Spinal cord (tissue), 10 donors: ENCODE data around the gene HCAR1. TPM values are rescaled to one million over a fixed set of nuclear protein-coding genes. Genes with fewer than 3 reads are reported as not detected.
"Not testable (repeated sequence)": the region's sequence is repeated elsewhere in the genome, so short reads cannot be mapped to it uniquely, and the experiment has no call there.

ENCODE experiments used
- DNase-seq, 6 donors: peaks; one replicate each; pipeline versions ENCODE4 v3.0.0 to v3.0.0-alpha.2; 2013 to 2015; ENCODE audit warnings: low spot score in 6 of 6, low read depth in 4 of 6
- H3K27ac ChIP-seq: one replicate; pipeline ENCODE4 v1.5.1; 2013; ENCODE audit warnings: low read depth, low read length, control low read depth
- H3K27me3 ChIP-seq: one replicate; pipeline ENCODE4 v1.6.1; 2013; ENCODE audit warnings: low read length; ENCODE audit not compliant: control insufficient read depth, insufficient read depth
- H3K36me3 ChIP-seq: one replicate; pipeline ENCODE4 v1.6.1; 2013; ENCODE audit warnings: low read length; ENCODE audit not compliant: control insufficient read depth, insufficient read depth
- H3K4me1 ChIP-seq: one replicate; pipeline ENCODE4 v1.6.1; 2013; ENCODE audit warnings: low read length; ENCODE audit not compliant: control insufficient read depth, insufficient read depth
- H3K4me3 ChIP-seq: one replicate; pipeline ENCODE4 v1.5.1; 2013; ENCODE audit warnings: low read depth, low read length, control low read depth
- H3K9me3 ChIP-seq: one replicate; pipeline ENCODE4 v1.6.1; 2013; ENCODE audit warnings: low read length; ENCODE audit not compliant: control insufficient read depth, insufficient read depth
- WGBS: methylation state at CpG from one replicate; pipeline ENCODE4 v1.1.5; 2013; ENCODE audit warnings: missing lambda C conversion rate; ENCODE audit not compliant: insufficient coverage; 5-methylcytosine and 5-hydroxymethylcytosine counted together
- polyA plus RNA-seq, 2 donors: library from polyadenylated mRNA; unstranded; fragments of 120-200 nt; gene quantifications; one replicate each; pipeline ENCODE4 v1.2.1, GENCODE V29; 2013; ENCODE audit not compliant: insufficient read length in 2 of 2
- total RNA-seq, 2 donors: library from RNA; depleted of rRNA in 1 of 2; stranded (reverse); fragments of 120-200 nt in 1 of 2; fragments of >200 nt in 1 of 2; gene quantifications; one replicate each; pipeline versions ENCODE4 v1.2.3 to v1.2.4, GENCODE V29; 2013 to 2014
- donor health status: healthy.

HCAR1 gene
- total and polyA plus RNA-seq, 4 donors: 0.84 to 8.0 (median 1.9) TPM

- 87% methylated on average over 6 of the region's 12 CpGs for WGBS
- Histone ChIP-seq H3K27me3 (no peaks in the 10 kb centered on the region), H3K4me1 (peaks cover 4% of the 10 kb centered on the region), H3K4me3 (no peak overlapping the region), H3K27ac (no peak overlapping the region), H3K9me3 (no peaks in the 10 kb centered on the region), H3K36me3 (no peaks in the 10 kb centered on the region)
- DNase-seq: no peak
These were observed 5.9 kb downstream of the HCAR1 start for GRCh38 chr12:122724641-122725243.

GRCh38 chr12:122722387-122722786 lies 8.3 kb downstream of the HCAR1 start:
- Histone ChIP-seq H3K27ac (no peak overlapping the region), H3K4me1 (no peaks in the 10 kb centered on the region), H3K9me3 (no peaks in the 10 kb centered on the region), H3K4me3 (no peak overlapping the region), H3K27me3 (no peaks in the 10 kb centered on the region), H3K36me3 (no peaks in the 10 kb centered on the region)
- no CpG with 5 or more reads among the region's 1 CpG for WGBS
- DNase-seq: no peak

GRCh38 chr12:122721057-122721545 lies 9.5 kb downstream of the HCAR1 start:
- no peak overlapping the region for H3K4me3 ChIP-seq
- DNase-seq: no peak
- no peaks in the 10 kb centered on the region for H3K27me3 ChIP-seq
- H3K36me3 ChIP-seq: no peaks in the 10 kb centered on the region
- WGBS: 95% methylated on average over 4 of the region's 11 CpGs
- H3K27ac ChIP-seq: peak overlapping the region; percentile 73
- H3K4me1 ChIP-seq: no peaks in the 10 kb centered on the region
- no peaks in the 10 kb centered on the region for H3K9me3 ChIP-seq

GRCh38 chr12:122716658-122717057 lies 14.0 kb downstream of the HCAR1 start, which contains the start of gene HCAR3:
Gene HCAR3 (minus strand): TSS chr12:122716811. CDS start chr12:122716737, 74 bp downstream.
- H3K9me3 ChIP-seq: not testable (repeated sequence)
- WGBS: 83% methylated on average over 7 of the region's 10 CpGs

GRCh38 chr12:122715211-122715610 lies 15.4 kb downstream of the HCAR1 start:
- H3K36me3 ChIP-seq, DNase-seq, H3K4me1 ChIP-seq, H3K27me3 ChIP-seq, H3K4me3 ChIP-seq, H3K9me3 ChIP-seq, H3K27ac ChIP-seq: not testable (repeated sequence)
- WGBS: 76% methylated on average over 6 of the region's 6 CpGs

More at GRCh38 chr12:122716658-122717057, 14.0 kb downstream of the HCAR1 start, which contains the start of gene HCAR3:
- H3K4me3 ChIP-seq, H3K4me1 ChIP-seq, H3K36me3 ChIP-seq, DNase-seq, H3K27me3 ChIP-seq, H3K27ac ChIP-seq: not testable (repeated sequence)

- H3K9me3 ChIP-seq, H3K27me3 ChIP-seq, DNase-seq, H3K36me3 ChIP-seq, H3K4me1 ChIP-seq, H3K27ac ChIP-seq, H3K4me3 ChIP-seq: not testable (repeated sequence)
- no CpG with 5 or more reads among the region's 10 CpGs for WGBS
These were observed 17.0 kb downstream of the HCAR1 start for GRCh38 chr12:122713491-122714188.

- not testable (repeated sequence) for H3K27ac ChIP-seq, H3K36me3 ChIP-seq, H3K4me1 ChIP-seq, H3K27me3 ChIP-seq, H3K9me3 ChIP-seq, H3K4me3 ChIP-seq, DNase-seq
- WGBS: 75% methylated on average over 1 of the region's 1 CpG
These were observed 19.4 kb downstream of the HCAR1 start for GRCh38 chr12:122711266-122711665.

GRCh38 chr12:122710341-122710740 lies 20.3 kb downstream of the HCAR1 start:
- not testable (repeated sequence) for H3K4me3 ChIP-seq, H3K9me3 ChIP-seq, H3K27me3 ChIP-seq, DNase-seq, H3K27ac ChIP-seq, H3K36me3 ChIP-seq, H3K4me1 ChIP-seq
- WGBS: 100% methylated on average over 2 of the region's 2 CpGs

GRCh38 chr12:122709287-122709686 lies 21.4 kb downstream of the HCAR1 start:
- WGBS: no CpG with 5 or more reads among the region's 3 CpGs
- H3K9me3 ChIP-seq, H3K36me3 ChIP-seq, H3K27ac ChIP-seq, H3K27me3 ChIP-seq, H3K4me1 ChIP-seq, DNase-seq, H3K4me3 ChIP-seq: not testable (repeated sequence)

GRCh38 chr12:122703841-122704240 lies 26.8 kb downstream of the HCAR1 start:
- not testable (repeated sequence) for DNase-seq, H3K36me3 ChIP-seq, H3K27me3 ChIP-seq, H3K4me1 ChIP-seq, H3K9me3 ChIP-seq, H3K27ac ChIP-seq, H3K4me3 ChIP-seq
- WGBS: no CpG with 5 or more reads among the region's 3 CpGs
